ENCODE data around the gene SBF1.

GRCh38 chr22:50436841-50437341, 37.9 kb downstream of the SBF1 start:
- no peak for TF ChIP-seq PATZ1 (CRISPR knock-in tag; IDR thresholded peaks at IDR 0.05; ENCODE audit: borderline replicate concordance)
- no peak for TF ChIP-seq BACH2 (CRISPR knock-in tag; IDR thresholded peaks at IDR 0.05; ENCODE audit: borderline replicate concordance)
- TF ChIP-seq ESRRG (CRISPR knock-in tag; IDR thresholded peaks at IDR 0.05): no peak
- TF ChIP-seq ZNF8 (CRISPR knock-in tag; IDR thresholded peaks at IDR 0.05): no peak

Measured in SK-N-SH treated with all-trans-retinoic acid at 6 μM for 48 hours (cell line).